HepG2 (cell line): ENCODE data around the gene WNT5B. TPM values are rescaled to one million over a fixed set of nuclear protein-coding genes. Genes with fewer than 3 reads are reported as not detected.

Source experiments
- CBX5 ChIP-seq: sonication (generic); formaldehyde crosslinking; IDR thresholded peaks from 2 replicates; pipeline ENCODE4 v1.4.0; 2020; ENCODE audit warnings: missing genetic modification reagents, borderline replicate concordance
- MEF2D ChIP-seq: sonication (generic); formaldehyde crosslinking; IDR thresholded peaks from 2 replicates; pipeline ENCODE4 v1.5.1; 2020; ENCODE audit warnings: mild to moderate bottlenecking, missing genetic modification reagents
- NR2F6 ChIP-seq, 2 experiments: IDR thresholded peaks; 2 replicates each; pipeline ENCODE4 v1.6.1; 2016; ENCODE audit warnings: antibody characterized with exemption in 1 of 2, mild to moderate bottlenecking in 1 of 2
- U2AF1 ChIP-seq: fragments of 200-400 bp; formaldehyde crosslinking; optimal IDR thresholded peaks from 2 replicates; pipeline ENCODE3; 2017; ENCODE audit warnings: mild to moderate bottlenecking, low read depth, low read length
- ZNF232 ChIP-seq: sonication (generic); formaldehyde crosslinking; IDR thresholded peaks from 2 replicates; pipeline ENCODE4 v1.4.0; 2020; ENCODE audit warnings: missing genetic modification reagents, borderline replicate concordance
- ZNF350 ChIP-seq: sonication (generic); formaldehyde crosslinking; IDR thresholded peaks from 2 replicates; pipeline ENCODE4 v1.4.0; 2020; ENCODE audit warnings: mild to moderate bottlenecking, low read depth, missing genetic modification reagents, borderline replicate concordance
- ZNF407 ChIP-seq: sonication (generic); formaldehyde crosslinking; IDR thresholded peaks from one replicate; pipeline ENCODE4 v1.5.1; 2020; ENCODE audit warnings: mild to moderate bottlenecking, missing genetic modification reagents; ENCODE audit errors: not compliant biosample characterization
- ZNF577 ChIP-seq: sonication (generic); formaldehyde crosslinking; IDR thresholded peaks from 2 replicates; pipeline ENCODE4 v1.4.0; 2020; ENCODE audit warnings: mild to moderate bottlenecking, low read depth, missing genetic modification reagents, borderline replicate concordance
- polyA plus RNA-seq, 8 experiments: library from polyadenylated mRNA; depleted of rRNA in 3 of 8; stranded (reverse) in 7 of 8; unstranded in 1 of 8; fragments of >200 nt; fragmentation: Illumina TruSeq in 4 of 8; extraction: Trizol in 4 of 8; gene quantifications; 2 replicates each; pipeline versions ENCODE4 v1.2.1 to v1.2.3, GENCODE V29; 2011 to 2016; ENCODE audit warnings: low read depth in 4 of 8, missing spikeins in 1 of 8, mixed read lengths in 1 of 8; ENCODE audit not compliant: insufficient read depth in 1 of 8
- total RNA-seq, 5 experiments: library from RNA; depleted of rRNA; stranded (reverse); fragments of >200 nt; fragmentation: Illumina TruSeq; extraction: Trizol; gene quantifications; 2 replicates each; pipeline ENCODE4 v1.2.3, GENCODE V29; 2016; ENCODE audit warnings: low read depth in 1 of 5
- TF ChIP-seq, protein P1 (sequence below): sonication (generic); formaldehyde crosslinking; IDR thresholded peaks from 2 replicates; pipeline ENCODE4 v1.5.0; 2020; ENCODE audit warnings: mild to moderate bottlenecking, missing genetic modification reagents, borderline replicate concordance
- TF ChIP-seq, protein P2 (sequence below): sonication (generic); formaldehyde crosslinking; IDR thresholded peaks from 2 replicates; pipeline ENCODE4 v1.4.0; 2020; ENCODE audit warnings: missing genetic modification reagents
- TF ChIP-seq, protein P3 (sequence below): fragments of 450-650 bp; IDR thresholded peaks from 2 replicates; pipeline ENCODE4 v1.6.1; 2016

WNT5B gene
- total and polyA plus RNA-seq, 2 of the 13 experiments (the other 11 are each of a cell fraction or from before 2014, with no cell fraction given) = 0.04 TPM; not detected in 1

DNA sequence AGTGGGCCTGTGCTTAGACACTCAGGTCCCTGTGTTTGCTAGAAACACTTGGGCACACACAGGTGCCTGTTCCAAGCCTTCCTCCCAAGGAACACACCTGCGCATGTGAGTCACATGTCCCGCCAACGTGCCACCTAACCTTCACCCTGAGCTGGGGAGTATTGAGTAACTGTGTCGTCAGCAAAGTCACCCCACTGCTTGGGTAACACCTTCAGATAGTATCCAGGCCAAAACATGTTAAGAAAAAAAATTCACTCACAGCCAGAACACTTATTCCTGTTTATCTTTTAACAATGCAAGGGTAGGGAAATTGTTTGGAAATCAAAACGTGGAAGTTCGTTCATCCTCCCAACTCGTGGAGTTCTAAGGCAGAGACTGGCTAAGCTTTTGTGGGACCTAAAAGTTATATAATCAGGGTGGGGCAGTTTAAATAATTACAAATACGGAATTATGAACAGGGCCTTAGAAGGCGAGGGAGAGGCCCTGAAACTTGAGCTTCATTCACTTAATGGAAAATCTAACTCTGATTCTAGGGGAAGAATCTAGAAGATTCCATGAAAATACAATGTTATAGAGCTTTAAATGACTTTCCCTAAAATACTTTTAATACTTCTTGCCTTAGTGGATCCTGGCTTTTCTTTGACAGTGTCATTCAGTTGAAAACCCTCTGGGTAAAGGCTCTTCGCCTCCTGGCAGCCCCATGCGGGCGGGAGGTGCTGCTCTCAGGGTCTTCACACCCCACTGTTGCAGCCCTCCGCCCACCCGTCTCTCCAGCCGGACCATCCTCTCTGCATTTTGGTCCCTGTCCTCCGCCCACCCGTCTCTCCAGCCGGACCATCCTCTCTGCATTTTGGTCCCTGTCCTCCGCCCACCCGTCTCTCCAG is 31.5 kb downstream of the WNT5B start (continued):
- TF ChIP-seq, protein P1, sequence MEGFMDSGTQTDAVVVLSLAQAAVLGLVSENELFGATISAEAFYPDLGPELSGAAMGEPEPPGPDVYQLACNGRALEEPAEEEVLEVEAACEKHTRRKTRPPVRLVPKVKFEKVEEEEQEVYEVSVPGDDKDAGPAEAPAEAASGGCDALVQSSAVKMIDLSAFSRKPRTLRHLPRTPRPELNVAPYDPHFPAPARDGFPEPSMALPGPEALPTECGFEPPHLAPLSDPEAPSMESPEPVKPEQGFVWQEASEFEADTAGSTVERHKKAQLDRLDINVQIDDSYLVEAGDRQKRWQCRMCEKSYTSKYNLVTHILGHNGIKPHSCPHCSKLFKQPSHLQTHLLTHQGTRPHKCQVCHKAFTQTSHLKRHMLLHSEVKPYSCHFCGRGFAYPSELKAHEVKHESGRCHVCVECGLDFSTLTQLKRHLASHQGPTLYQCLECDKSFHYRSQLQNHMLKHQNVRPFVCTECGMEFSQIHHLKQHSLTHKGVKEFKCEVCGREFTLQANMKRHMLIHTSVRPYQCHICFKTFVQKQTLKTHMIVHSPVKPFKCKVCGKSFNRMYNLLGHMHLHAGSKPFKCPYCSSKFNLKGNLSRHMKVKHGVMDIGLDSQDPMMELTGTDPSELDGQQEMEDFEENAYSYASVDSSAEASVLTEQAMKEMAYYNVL (CRISPR knock-in tag) = no peak
- TF ChIP-seq, protein P2, sequence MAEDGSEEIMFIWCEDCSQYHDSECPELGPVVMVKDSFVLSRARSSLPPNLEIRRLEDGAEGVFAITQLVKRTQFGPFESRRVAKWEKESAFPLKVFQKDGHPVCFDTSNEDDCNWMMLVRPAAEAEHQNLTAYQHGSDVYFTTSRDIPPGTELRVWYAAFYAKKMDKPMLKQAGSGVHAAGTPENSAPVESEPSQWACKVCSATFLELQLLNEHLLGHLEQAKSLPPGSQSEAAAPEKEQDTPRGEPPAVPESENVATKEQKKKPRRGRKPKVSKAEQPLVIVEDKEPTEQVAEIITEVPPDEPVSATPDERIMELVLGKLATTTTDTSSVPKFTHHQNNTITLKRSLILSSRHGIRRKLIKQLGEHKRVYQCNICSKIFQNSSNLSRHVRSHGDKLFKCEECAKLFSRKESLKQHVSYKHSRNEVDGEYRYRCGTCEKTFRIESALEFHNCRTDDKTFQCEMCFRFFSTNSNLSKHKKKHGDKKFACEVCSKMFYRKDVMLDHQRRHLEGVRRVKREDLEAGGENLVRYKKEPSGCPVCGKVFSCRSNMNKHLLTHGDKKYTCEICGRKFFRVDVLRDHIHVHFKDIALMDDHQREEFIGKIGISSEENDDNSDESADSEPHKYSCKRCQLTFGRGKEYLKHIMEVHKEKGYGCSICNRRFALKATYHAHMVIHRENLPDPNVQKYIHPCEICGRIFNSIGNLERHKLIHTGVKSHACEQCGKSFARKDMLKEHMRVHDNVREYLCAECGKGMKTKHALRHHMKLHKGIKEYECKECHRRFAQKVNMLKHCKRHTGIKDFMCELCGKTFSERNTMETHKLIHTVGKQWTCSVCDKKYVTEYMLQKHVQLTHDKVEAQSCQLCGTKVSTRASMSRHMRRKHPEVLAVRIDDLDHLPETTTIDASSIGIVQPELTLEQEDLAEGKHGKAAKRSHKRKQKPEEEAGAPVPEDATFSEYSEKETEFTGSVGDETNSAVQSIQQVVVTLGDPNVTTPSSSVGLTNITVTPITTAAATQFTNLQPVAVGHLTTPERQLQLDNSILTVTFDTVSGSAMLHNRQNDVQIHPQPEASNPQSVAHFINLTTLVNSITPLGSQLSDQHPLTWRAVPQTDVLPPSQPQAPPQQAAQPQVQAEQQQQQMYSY (CRISPR knock-in tag) = no peak
- TF ChIP-seq CBX5 (CRISPR knock-in tag) (peak; percentile 39; the same call in 1 of the 2 replicates), ZNF232 (CRISPR knock-in tag) (no peak), MEF2D (CRISPR knock-in tag) (no peak), NR2F6 (IDR thresholded peaks at IDR 0.05) (0 out of 2 replicates have a peak, but pooled peaks have one; percentile 20), NR2F6 (CRISPR knock-in tag; IDR thresholded peaks at IDR 0.05) (peak; percentile 61), ZNF350 (no peak; the same call in 1 of the 2 replicates), ZNF577 (CRISPR knock-in tag) (no peak), ZNF407 (no peak), U2AF1 (no peak)
- TF ChIP-seq, protein P3, sequence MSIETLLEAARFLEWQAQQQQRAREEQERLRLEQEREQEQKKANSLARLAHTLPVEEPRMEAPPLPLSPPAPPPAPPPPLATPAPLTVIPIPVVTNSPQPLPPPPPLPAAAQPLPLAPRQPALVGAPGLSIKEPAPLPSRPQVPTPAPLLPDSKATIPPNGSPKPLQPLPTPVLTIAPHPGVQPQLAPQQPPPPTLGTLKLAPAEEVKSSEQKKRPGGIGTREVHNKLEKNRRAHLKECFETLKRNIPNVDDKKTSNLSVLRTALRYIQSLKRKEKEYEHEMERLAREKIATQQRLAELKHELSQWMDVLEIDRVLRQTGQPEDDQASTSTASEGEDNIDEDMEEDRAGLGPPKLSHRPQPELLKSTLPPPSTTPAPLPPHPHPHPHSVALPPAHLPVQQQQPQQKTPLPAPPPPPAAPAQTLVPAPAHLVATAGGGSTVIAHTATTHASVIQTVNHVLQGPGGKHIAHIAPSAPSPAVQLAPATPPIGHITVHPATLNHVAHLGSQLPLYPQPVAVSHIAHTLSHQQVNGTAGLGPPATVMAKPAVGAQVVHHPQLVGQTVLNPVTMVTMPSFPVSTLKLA = no peak
